GM19043 (cell line): ENCODE data around the gene NPTN.

ENCODE experiments used
- ATAC-seq: cut with Tn5 transposase; IDR thresholded peaks from one replicate; pipeline ENCODE4 v1.9.1; 2021; ENCODE audit warnings: low read depth; ENCODE audit not compliant: unreplicated experiment

NPTN gene

GRCh38 chr15:73524919-73525318 is 108.3 kb downstream of the NPTN start:
- no peak for ATAC-seq

- no peak for ATAC-seq
Observed at GRCh38 chr15:73522011-73522410, 111.2 kb downstream of the NPTN start.

DNA sequence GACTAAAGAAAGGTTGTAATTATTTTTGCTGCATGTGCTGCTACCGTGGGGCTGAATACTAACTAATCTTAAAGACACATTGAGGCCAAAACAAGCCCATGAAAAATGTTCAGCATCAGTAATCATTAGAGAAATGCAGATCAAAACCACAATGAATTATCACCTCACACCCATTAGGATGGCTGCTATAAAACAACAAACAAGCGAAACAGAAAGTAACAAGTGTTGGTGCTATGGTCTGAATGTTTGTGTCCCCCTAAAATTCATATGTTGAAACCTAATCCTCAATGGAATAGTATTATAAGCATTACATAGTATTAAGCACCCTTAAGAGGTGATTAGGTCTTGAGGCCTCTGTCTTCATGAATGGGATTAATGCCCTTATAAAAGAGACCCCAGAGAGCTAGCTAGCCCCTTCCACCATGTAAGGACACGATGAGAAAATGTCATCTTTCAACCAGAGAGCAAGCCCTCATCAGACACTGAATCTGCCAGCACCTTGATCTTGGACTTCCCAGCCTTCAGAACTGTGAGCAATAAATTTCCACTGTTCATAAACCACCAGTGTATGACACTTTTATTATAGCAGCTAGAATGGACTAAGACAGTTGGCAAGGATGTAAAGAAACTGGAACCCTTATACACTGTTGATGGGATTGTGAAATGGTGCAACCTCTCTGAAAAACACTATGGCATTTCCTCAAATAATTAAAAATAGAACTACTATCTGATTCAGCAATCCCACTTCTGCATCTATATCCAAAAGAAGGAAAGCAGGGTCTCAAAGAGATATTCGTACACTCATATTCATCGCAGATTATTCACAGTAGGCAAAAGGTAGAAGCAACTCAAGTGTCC is 114.1 kb downstream of the NPTN start:
- ATAC-seq = no peak

DNA sequence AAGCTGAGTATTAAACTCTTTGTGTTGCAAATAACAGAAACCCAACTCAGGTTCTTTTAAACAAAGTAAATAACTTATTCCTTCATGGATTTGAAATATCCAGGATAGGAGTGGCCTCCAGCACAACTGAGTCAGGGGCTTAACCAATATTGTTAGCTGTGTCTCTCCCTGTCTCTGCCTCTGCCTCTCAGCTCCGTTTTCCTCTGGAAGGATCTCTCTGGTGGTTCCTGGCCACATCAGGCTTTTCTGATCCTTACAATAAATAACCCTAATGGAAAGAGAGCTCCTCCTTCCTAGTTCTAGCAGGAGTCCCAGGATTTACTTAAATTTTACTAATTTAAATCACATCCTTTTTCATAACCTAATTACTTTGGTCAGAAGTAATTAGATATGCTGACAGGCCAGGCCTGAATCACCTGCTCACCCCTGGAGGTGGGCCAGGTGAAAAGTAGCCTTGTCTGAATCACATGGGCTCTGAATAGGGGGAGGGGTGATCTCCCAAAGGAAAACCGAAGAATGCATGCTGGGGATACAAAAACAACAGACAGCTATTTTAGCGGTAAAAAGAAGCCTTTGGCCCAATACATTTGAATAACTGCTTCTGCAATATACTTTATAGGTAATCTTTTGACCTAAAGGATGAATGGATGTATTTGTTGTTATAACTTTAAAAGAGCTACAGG is 114.9 kb downstream of the NPTN start:
- ATAC-seq = no peak

- no peak for ATAC-seq
Observed at GRCh38 chr15:73517566-73517965, 115.6 kb downstream of the NPTN start.

DNA sequence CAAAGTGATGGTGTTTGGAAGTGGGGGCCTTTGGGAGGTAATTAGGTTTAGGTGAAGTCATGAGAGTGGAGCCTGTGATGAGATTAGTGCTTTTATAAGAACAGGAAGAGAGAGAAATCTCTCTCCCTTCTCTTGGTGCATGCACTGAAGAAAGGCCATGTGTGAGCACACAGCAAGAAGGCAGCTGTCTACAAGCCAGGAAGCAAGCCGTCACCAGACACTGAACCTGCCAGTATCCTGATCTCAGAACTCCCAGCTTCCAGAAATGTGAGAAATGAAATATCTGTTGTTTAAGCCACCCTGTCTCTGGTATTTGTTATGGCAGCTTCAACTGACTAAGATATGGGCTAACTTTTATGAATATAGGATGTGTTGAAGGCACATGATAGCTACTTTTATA is 117.7 kb downstream of the NPTN start:
- no peak for ATAC-seq
